ENCODE measurements around the gene ATF2. TPM values are rescaled to one million over a fixed set of nuclear protein-coding genes. Genes with fewer than 3 reads are reported as not detected.
A peak's percentile ranks its signal among the peaks of the same experiment; 100 is the strongest.

The ATF2 gene
- total and polyA plus RNA-seq, 9 of the 15 experiments (the other 6 are each of a cell fraction or from before 2014, with no cell fraction given) = 24.2 to 111 (median 45.9) TPM

GRCh38 chr2:175181104-175181876, 13.3 kb upstream of the ATF2 start, which contains the start of gene ATP5MC3 (continued):
- peak; percentile 70 for TF ChIP-seq THAP12 (CRISPR knock-in tag; IDR thresholded peaks at IDR 0.05)
- TF ChIP-seq RFX7 (CRISPR knock-in tag; IDR thresholded peaks at IDR 0.05) = no peak
- no peak for TF ChIP-seq ZNF77 (CRISPR knock-in tag; IDR thresholded peaks at IDR 0.05)
- TF ChIP-seq ATF3 (IDR thresholded peaks at IDR 0.05) = no peak; the same call in 1 of the 2 replicates
- TF ChIP-seq ATF3 (CRISPR knock-in tag; conservative IDR thresholded peaks at IDR 0.05) = 0 out of 2 replicates have a peak, but pooled peaks have one; percentile 22
- peak; percentile 83 to 95; a peak in 1 of 4 replicates for TF ChIP-seq ARNT (IDR thresholded peaks at IDR 0.05)
- no peak for TF ChIP-seq JUNB (CRISPR knock-in tag; conservative IDR thresholded peaks at IDR 0.05)
- no peak for TF ChIP-seq KLF16 (IDR thresholded peaks at IDR 0.05)
- TF ChIP-seq SOX6 (IDR thresholded peaks at IDR 0.05) = peak; percentile 80
- peak; percentile 74; the same call in 1 of the 2 replicates for TF ChIP-seq FOXP1 (CRISPR knock-in tag; IDR thresholded peaks at IDR 0.05)
- TF ChIP-seq ERF (CRISPR knock-in tag; IDR thresholded peaks at IDR 0.05) = peak; percentile 43; the same call in 1 of the 2 replicates
- no peak for TF ChIP-seq PATZ1 (CRISPR knock-in tag; IDR thresholded peaks at IDR 0.05; ENCODE audit: borderline replicate concordance)
- TF ChIP-seq HDAC1 (IDR thresholded peaks at IDR 0.05) = peak in 1 of 2 experiments; percentile 48; a peak in 1 of 4 replicates
- peak; percentile 74; the same call in 1 of the 2 replicates for TF ChIP-seq ZNF766 (CRISPR knock-in tag; conservative IDR thresholded peaks at IDR 0.05)
- no peak for TF ChIP-seq ZFP1 (CRISPR knock-in tag; IDR thresholded peaks at IDR 0.05)
- no peak; the same call in 1 of the 2 replicates for TF ChIP-seq MYBL2 (IDR thresholded peaks at IDR 0.05; ENCODE audit: low read depth)
- TF ChIP-seq MYBL2 (CRISPR knock-in tag; IDR thresholded peaks at IDR 0.05; ENCODE audit: borderline replicate concordance) = no peak
- TF ChIP-seq ZNF3 (CRISPR knock-in tag; IDR thresholded peaks at IDR 0.05) = 0 out of 2 replicates have a peak, but pooled peaks have one; percentile 34
- TF ChIP-seq ZNF449 (CRISPR knock-in tag; IDR thresholded peaks at IDR 0.05) = no peak
- TF ChIP-seq POLR2A (conservative IDR thresholded peaks at IDR 0.05) = peak; percentile 99
- peak; percentile 95 for TF ChIP-seq GTF2E2 (tag; IDR thresholded peaks at IDR 0.05)
- TF ChIP-seq RBM17 (IDR thresholded peaks at IDR 0.05; ENCODE audit: borderline replicate concordance, low read depth, low read length) = no peak
